SK-N-SH treated with all-trans-retinoic acid at 6 μM for 48 hours (cell line): ENCODE data around the gene TMEM181.

Experiments used
- ARNTL ChIP-seq: fragments of 450-650 bp; formaldehyde crosslinking; IDR thresholded peaks from 2 replicates; pipeline ENCODE4 v1.5.0; 2020; ENCODE audit warnings: low read depth, mild to moderate bottlenecking, moderate library complexity, borderline replicate concordance
- ISL1 ChIP-seq: fragments of 250-450 bp; sonication (Bioruptor Pico); IDR thresholded peaks from 2 replicates; pipeline ENCODE4 v2.1.2; 2022; ENCODE audit warnings: mild to moderate bottlenecking, moderate library complexity
- SNAI2 ChIP-seq: fragments of 250-450 bp; sonication (Bioruptor Pico); IDR thresholded peaks from 2 replicates; pipeline ENCODE4 v1.5.0; 2020; ENCODE audit warnings: mild to moderate bottlenecking, moderate library complexity
- ZNF70 ChIP-seq: fragments of 450-650 bp; formaldehyde crosslinking; IDR thresholded peaks from 2 replicates; pipeline ENCODE4 v1.5.0; 2020; ENCODE audit warnings: mild to moderate bottlenecking, moderate library complexity
- TF ChIP-seq, protein P1 (sequence below): fragments of 250-450 bp; sonication (Bioruptor Pico); IDR thresholded peaks from 2 replicates; pipeline ENCODE4 v1.8.0; 2020; ENCODE audit warnings: mild to moderate bottlenecking, moderate library complexity, borderline replicate concordance
- TF ChIP-seq, protein P2 (sequence below): fragments of 250-450 bp; sonication (Bioruptor Pico); IDR thresholded peaks from 2 replicates; pipeline ENCODE4 v1.5.1; 2020; ENCODE audit warnings: low read depth, mild to moderate bottlenecking, moderate library complexity

DNA sequence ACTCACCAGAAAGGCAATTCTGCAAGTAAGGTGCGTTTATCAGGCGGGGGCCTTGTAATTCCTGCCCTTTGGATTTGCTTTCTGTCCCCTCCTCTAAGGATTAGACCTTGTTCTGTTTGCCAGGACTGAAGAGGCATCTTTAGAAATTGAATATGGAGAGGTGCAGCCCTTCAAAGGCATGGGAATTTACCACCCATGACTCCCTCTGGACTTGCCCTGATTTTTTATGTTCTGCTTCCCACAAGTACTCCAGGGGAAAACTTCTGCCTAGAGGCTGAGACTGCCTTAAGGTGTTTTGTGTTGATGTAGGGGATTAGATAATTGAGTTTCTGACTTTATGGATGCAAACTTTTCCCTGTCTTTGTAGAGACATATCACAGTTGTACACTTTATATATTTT, 120.1 kb downstream of the TMEM181 start:
- TF ChIP-seq, protein P1, sequence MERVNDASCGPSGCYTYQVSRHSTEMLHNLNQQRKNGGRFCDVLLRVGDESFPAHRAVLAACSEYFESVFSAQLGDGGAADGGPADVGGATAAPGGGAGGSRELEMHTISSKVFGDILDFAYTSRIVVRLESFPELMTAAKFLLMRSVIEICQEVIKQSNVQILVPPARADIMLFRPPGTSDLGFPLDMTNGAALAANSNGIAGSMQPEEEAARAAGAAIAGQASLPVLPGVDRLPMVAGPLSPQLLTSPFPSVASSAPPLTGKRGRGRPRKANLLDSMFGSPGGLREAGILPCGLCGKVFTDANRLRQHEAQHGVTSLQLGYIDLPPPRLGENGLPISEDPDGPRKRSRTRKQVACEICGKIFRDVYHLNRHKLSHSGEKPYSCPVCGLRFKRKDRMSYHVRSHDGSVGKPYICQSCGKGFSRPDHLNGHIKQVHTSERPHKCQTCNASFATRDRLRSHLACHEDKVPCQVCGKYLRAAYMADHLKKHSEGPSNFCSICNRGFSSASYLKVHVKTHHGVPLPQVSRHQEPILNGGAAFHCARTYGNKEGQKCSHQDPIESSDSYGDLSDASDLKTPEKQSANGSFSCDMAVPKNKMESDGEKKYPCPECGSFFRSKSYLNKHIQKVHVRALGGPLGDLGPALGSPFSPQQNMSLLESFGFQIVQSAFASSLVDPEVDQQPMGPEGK (CRISPR knock-in tag), result no peak
- TF ChIP-seq ZNF70 (no peak), SNAI2 (CRISPR knock-in tag) (no peak), ISL1 (CRISPR knock-in tag) (no peak), ARNTL (CRISPR knock-in tag) (no peak)
- TF ChIP-seq, protein P2, sequence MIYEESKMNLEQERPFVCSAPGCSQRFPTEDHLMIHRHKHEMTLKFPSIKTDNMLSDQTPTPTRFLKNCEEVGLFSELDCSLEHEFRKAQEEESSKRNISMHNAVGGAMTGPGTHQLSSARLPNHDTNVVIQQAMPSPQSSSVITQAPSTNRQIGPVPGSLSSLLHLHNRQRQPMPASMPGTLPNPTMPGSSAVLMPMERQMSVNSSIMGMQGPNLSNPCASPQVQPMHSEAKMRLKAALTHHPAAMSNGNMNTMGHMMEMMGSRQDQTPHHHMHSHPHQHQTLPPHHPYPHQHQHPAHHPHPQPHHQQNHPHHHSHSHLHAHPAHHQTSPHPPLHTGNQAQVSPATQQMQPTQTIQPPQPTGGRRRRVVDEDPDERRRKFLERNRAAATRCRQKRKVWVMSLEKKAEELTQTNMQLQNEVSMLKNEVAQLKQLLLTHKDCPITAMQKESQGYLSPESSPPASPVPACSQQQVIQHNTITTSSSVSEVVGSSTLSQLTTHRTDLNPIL (CRISPR knock-in tag), result no peak
